Amniotic stem cell (primary cell): Measurements from ENCODE around the gene TUBB.

ENCODE experiments used
- DNase-seq: peaks from one replicate; lab custom pipeline; 2025; lab: John Stamatoyannopoulos, UW

The TUBB gene

GRCh38 chr6:30719791-30720737 lies at the start of gene TUBB:
TUBB (plus strand) TSS chr6:30720352; CDS start chr6:30720507, 155 bp downstream.
- DNase-seq = peak; percentile 97

DNA sequence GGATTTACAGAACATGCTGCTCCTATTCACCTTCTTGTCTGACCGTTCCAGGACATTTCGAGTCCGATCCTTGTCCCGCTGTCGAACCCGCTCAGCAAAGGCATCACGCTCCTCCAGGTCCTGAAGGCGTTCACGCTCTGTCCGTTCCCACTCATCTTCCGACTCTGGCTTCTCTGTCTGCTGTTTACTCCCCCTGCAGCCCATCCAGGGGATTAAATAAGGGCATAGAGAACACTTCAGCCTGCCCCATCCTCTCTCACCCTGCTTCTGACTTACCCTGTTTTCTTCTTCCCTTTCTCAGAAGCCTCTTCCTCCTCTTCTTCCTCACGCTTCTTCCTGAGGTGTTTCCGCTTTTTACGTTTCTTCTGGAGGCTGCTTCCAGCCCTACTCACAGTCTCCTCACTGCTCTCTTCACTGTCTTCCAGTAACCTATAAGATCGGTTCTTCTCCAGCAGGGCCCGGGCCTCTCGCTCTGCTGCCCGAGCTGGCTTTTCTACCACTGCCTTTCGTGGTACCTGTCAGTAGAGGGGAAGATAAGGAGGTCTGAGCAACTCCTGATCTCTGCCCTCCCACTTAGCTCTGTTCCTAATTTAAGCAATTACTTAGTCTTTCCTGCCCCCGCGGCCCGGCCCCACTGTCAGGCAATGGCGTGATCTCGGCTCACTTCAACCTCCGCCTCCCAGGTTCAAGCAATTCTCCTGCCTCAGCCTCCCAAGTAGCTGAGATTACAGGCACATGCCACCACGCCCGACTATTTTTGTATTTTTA lies 49.2 kb upstream of the TUBB start:
- no peak for DNase-seq

DNA sequence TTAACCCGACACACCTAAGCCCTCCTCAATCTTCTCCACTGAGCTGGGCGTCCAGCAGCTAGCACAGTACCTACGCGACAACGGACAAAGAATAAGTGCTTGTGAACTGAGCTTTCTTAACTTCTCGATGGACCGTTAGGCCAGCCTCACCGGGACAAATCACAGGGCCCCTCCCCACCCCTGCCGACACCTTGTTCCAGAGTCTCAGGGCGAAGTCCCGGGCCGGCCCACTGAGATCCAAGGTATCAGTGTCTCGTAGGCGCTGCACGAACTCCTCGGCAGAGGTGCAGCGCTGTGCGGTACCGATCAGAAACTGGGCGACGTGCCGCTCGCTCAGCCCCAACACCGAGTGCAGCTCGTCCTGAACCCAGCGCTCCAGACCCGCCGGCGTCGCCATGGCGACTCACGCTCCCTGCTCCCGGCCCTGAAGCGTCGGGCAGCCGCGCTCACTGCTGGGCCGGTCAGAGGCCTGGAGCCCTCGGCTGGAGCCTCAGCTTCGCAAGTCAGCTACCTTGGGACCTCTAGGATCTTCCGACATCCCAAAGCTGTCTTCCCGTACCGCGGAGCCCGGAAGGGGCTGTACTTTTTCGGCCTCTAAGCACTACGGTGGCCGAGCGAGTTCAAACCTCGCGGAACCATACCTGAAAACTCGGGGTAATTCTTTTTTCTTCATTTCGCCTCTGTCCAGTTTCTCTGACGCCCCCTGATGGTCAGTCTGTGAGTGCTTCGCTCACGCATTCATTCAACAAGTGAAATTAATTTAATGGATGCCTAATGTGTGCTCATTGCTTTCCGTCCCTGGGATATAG lies 47.5 kb upstream of the TUBB start, which contains the start of gene DHX16:
DHX16 (minus strand) TSS at position 562 of the 809 bp plus-strand sequence; CDS start at position 397, 165 bp downstream.
- DNase-seq = peak; percentile 95

- no peak for DNase-seq
Measured at GRCh38 chr6:30676660-30677285, 43.4 kb upstream of the TUBB start.

GRCh38 chr6:30678964-30679726 lies 41.0 kb upstream of the TUBB start:
- no peak for DNase-seq

DNA sequence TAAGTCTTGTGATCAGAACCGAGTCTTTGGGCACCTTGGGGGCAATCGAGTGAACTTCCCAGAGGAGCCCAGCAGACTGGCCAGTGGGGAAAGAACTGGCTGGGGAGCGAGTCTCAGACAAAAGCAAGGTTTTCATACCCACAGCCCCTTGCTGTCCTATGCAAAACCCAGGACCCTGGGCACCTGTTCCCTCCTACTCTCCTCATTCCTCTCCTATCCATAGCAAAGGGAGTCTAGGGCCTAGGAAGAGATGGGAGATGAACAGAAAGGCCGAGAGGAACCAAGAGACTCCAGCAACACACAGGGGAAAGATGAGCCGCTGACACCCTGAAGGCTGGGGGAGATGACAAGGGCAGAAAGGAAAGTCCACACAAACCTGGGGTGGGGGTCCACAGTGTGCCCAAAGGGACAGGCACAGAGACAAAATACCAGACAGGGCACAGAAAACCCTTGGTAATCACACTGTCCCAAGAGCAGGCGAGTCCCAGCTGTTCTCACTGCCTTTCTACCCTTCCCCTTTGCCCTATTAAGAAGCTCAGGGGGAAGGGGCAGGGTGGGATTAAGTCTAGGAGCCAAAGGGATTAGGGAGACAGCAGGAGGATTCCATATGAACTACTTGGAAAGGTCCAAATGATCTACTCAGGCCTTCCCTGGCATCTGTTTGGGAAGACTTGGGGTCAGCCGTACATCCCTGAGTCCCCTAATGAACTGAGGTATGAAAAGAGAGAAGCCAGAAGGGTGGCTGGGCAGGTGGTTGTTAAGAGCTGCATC lies 40.2 kb upstream of the TUBB start:
- DNase-seq = no peak

DNA sequence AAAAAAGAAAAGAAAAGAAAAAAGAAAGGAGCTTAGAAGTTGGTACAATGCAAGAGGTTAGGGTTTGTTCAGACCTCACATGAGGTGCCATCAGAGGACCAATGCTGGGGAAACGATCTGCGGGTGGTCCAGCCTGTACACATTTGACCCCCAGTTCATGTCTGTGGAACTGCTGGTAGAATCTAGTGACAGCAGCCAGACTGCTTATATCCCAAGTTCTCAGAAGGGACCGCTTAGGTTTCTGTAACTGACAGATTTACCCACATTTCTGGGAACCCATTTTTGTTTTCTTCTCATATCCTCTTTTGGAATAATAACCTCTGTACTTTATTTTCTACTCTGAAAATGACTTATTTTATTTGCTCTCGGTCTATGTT lies 38.4 kb upstream of the TUBB start:
- no peak for DNase-seq

DNA sequence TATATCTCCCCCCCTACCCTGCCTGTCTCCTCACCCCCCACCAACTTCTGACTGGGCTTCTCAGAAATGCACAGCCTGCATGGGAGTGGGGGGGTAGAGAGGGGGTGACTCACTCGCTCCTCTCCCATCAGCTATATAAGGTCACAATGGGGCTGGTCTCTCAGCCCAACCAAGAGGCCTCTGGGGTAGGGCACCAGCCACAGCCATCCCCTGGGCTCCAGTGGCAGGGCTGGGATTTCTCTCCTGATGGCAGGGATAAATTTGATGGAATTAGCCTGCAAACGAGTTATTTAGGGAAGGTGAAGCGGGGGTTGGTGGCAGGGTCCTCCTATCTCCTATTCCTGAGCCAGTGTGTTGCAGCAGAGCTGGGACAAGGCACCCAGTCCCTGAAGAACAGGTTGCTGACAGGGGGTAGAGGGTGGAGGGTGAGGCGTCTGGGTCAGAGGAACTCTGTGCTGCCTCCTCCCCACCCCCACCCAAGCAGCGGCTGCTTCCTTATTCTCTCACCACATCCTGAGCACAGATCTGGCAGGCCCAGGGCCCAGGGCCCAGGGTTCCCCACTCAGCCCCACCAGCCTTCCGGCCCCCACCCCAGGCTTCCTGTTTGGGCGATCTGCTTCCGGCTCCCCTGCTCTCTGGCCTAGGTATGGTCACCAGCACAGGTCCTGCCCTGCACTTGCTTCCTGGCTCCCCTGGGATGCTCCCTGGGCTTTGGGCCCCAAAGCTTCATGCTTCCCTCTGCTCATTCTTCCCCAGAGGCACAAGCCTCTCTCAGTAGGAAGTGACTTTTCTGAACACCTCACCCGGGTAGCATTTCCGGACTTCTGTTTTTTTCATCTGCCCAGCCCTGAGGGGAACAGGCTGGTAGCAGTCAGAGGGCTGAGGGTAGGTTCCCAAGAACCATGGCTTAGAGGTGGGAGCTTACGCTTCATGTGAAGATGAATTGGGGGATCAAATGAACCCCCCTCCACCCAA lies 37.7 kb upstream of the TUBB start:
- peak; percentile 86 for DNase-seq

DNA sequence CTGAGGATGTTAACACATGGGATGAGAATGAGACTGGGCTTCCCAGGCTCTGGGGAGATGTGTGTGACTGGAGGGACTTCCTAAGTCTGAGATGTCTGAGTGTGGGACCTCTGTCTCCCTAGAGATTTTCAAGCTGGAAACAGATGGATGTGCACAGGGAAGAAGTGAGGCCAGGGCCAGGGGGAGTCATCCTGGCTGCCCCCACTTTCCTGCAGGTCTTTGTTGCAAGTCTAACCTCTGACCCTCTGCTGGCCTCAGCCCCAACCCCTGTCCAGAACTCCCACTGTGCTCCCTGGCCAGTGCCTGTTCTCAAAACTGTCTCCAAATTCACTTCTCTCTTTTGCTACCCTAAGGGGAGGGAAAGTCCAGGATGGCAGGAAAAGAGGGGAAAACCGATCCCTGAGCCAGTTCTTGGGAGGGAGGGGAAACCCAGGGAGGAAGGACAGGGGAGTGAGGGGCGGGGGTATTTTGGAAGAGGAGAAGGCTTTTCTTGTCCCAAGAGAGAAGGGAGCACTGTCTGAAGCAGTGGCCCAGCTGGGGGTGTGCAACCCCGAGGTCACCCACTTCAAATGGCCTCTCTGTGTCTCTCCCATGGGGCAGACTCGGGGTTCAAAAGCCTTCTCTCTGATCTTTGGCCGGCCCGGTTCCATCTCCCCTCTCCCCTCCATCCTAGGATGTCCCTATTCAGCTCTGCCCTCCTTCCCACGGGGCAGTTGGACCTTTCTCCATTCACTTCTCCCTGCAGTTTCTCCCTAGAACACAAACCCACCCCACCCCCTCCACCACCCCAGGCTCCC lies 36.8 kb upstream of the TUBB start:
- no peak for DNase-seq

DNA sequence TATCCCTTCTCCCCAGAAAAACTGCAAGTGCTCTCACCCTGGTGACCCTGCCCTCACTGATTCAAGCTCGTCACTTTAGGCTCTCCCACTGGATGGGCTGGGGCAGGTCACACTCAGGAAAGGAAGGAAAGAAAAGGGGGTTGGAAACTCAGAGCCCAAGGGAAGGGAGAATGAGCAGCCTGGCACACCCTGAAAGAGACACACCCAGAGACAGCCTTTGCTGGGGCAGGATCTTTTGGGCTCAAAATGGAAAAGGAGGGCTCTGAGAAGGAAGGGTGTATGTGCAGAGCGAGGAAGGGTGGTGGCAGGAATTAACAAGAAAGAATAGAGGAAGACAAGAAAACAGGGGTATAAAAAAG lies 36.2 kb upstream of the TUBB start:
- no peak for DNase-seq

GRCh38 chr6:30684386-30685156 lies 35.6 kb upstream of the TUBB start:
- no peak for DNase-seq

- DNase-seq = no peak
Measured at GRCh38 chr6:30685157-30686008, 34.8 kb upstream of the TUBB start.

GRCh38 chr6:30686009-30686907 lies 33.9 kb upstream of the TUBB start, which contains the start of gene PPP1R18:
PPP1R18 (minus strand) TSS chr6:30686645; CDS start chr6:30686018, 627 bp downstream.
- DNase-seq = no peak

- peak; percentile 97 for DNase-seq
Measured at GRCh38 chr6:30686908-30687658, 33.1 kb upstream of the TUBB start.
